ENCODE results near the gene SPNS1. TPM values are rescaled to one million over a fixed set of nuclear protein-coding genes. Genes with fewer than 3 reads are reported as not detected.

The SPNS1 gene
- total RNA-seq, 1 donor from 2014 or later = 59.3 TPM

DNA sequence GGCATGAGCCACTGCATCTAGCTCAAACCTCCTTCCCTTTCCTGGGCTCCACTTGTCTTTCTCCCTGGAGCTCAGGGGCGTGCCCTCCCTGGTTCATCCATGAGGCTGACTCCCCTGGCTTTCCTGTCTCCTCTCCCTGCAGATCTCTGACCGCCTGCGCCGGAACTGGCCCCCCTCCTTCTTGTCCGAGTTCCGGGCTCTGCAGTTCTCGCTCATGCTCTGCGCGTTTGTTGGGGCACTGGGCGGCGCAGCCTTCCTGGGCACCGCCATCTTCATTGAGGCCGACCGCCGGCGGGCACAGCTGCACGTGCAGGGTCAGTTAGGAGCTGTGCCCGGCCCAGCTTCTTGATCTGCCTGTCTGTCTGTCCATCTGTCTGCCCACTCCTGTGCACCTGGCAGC, 9.1 kb downstream of the SPNS1 start:
- TF ChIP-seq, protein P1, sequence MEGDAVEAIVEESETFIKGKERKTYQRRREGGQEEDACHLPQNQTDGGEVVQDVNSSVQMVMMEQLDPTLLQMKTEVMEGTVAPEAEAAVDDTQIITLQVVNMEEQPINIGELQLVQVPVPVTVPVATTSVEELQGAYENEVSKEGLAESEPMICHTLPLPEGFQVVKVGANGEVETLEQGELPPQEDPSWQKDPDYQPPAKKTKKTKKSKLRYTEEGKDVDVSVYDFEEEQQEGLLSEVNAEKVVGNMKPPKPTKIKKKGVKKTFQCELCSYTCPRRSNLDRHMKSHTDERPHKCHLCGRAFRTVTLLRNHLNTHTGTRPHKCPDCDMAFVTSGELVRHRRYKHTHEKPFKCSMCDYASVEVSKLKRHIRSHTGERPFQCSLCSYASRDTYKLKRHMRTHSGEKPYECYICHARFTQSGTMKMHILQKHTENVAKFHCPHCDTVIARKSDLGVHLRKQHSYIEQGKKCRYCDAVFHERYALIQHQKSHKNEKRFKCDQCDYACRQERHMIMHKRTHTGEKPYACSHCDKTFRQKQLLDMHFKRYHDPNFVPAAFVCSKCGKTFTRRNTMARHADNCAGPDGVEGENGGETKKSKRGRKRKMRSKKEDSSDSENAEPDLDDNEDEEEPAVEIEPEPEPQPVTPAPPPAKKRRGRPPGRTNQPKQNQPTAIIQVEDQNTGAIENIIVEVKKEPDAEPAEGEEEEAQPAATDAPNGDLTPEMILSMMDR (IDR thresholded peaks at IDR 0.05) = no peak
- no peak for DNase-seq (ENCODE audit: low spot score in 2 of 2)
- no peaks in the 10 kb centered on the region for H3K9me3 ChIP-seq
- H3K4me3 ChIP-seq = no peak overlapping the region
- peaks cover 73 to 83% of the 10 kb centered on the region in 2 donors for H3K36me3 ChIP-seq
- no peak overlapping the region for H3K27ac ChIP-seq
- no peaks in the 10 kb centered on the region for H3K27me3 ChIP-seq
- H3K4me1 ChIP-seq = no peaks in the 10 kb centered on the region
- intact Hi-C loops (cut with DNase I) = no loop called here

DNA sequence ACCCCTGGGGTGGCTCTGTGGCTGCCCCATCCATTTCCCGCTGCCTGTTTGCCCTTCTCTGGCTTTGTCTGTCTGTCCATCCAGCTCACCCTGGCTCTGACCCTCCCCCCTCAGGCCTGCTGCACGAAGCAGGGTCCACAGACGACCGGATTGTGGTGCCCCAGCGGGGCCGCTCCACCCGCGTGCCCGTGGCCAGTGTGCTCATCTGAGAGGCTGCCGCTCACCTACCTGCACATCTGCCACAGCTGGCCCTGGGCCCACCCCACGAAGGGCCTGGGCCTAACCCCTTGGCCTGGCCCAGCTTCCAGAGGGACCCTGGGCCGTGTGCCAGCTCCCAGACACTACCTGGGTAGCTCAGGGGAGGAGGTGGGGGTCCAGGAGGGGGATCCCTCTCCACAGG, 9.5 kb downstream of the SPNS1 start:
- H3K4me1 ChIP-seq = no peaks in the 10 kb centered on the region
- H3K27me3 ChIP-seq = no peaks in the 10 kb centered on the region
- TF ChIP-seq, protein P1 (IDR thresholded peaks at IDR 0.05) = no peak
- H3K27ac ChIP-seq = no peak overlapping the region
- H3K36me3 ChIP-seq = peaks cover 73 to 80% of the 10 kb centered on the region in 2 donors
- DNase-seq (ENCODE audit: low spot score in 2 of 2) = no peak
- no peaks in the 10 kb centered on the region for H3K9me3 ChIP-seq
- H3K4me3 ChIP-seq = no peak overlapping the region
- intact Hi-C loops (cut with DNase I) = no loop called here

GRCh38 chr16:28984619-28985135, 10.1 kb downstream of the SPNS1 start, which contains the start of gene LAT:
TSS of gene LAT (plus strand) at chr16:28985052. CDS start at chr16:28985418, 366 bp downstream.
- no peak for DNase-seq (ENCODE audit: low spot score in 2 of 2)
- Histone ChIP-seq H3K27ac (no peak within 1 kb of the TSS), H3K9me3 (no peaks in the 10 kb centered on the region), H3K4me1 (no peaks in the 10 kb centered on the region), H3K36me3 (peaks cover 73 to 74% of the 10 kb centered on the region in 2 donors), H3K27me3 (no peaks in the 10 kb centered on the region), H3K4me3 (peak within 1 kb of the TSS in 1 of 2 donors; percentile 36)
- TF ChIP-seq, protein P1 (IDR thresholded peaks at IDR 0.05) = no peak
- intact Hi-C loops (cut with DNase I) = no loop called here

DNA sequence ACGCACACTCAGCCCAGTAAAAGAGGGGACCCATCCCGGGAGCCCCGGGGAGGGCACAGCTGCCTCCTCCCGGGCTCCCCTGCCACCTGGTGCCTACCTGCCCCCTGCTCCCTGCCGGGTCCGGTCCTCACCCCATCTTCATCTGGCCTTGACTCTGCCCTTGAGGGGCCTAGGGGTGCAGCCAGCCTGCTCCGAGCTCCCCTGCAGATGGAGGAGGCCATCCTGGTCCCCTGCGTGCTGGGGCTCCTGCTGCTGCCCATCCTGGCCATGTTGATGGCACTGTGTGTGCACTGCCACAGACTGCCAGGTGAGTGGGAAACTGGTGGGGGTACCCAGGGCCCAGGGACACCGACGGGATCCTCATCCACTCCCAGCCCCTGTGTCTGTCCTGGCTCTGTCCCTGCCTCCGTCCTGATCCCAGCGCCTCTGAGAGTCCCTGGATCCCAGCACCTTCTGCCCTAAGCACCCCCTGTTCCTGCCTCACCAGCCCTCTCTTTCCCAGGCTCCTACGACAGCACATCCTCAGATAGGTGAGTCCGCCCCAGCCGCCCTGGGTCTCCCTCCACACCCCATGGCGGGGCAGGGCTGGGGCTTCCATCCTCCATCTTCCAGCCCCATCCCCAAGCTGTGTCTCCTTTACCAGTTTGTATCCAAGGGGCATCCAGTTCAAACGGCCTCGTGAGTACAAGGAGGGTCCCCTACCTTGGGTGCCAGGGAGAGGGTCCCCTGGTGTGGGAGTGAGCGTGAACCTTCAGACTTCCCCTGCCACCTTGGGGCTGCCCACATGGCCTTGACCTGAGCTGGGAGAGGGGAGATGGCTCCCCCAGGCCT, 10.8 kb downstream of the SPNS1 start:
- Histone ChIP-seq H3K9me3 (no peaks in the 10 kb centered on the region), H3K27me3 (no peaks in the 10 kb centered on the region), H3K36me3 (peaks cover 68 to 75% of the 10 kb centered on the region in 2 donors), H3K27ac (no peak overlapping the region), H3K4me1 (no peaks in the 10 kb centered on the region), H3K4me3 (peak overlapping the region in 1 of 2 donors; percentile 36)
- TF ChIP-seq, protein P1 (IDR thresholded peaks at IDR 0.05) = no peak
- no peak for DNase-seq (ENCODE audit: low spot score in 2 of 2)
- intact Hi-C loops (cut with DNase I) = no loop called here

- no peak for DNase-seq (ENCODE audit: low spot score in 2 of 2)
- Histone ChIP-seq H3K36me3 (peaks cover 62 to 73% of the 10 kb centered on the region in 2 donors), H3K27me3 (no peaks in the 10 kb centered on the region), H3K9me3 (no peaks in the 10 kb centered on the region), H3K4me3 (no peak overlapping the region), H3K27ac (no peak overlapping the region), H3K4me1 (no peaks in the 10 kb centered on the region)
- intact Hi-C loops (cut with DNase I) = no loop called here
- TF ChIP-seq, protein P1 (IDR thresholded peaks at IDR 0.05) = no peak
Measured at GRCh38 chr16:28986046-28986445, 11.5 kb downstream of the SPNS1 start.
